Smooth muscle cell (in vitro differentiated cells): ENCODE data around the gene TMEM63C. TPM values are rescaled to one million over a fixed set of nuclear protein-coding genes. Genes with fewer than 3 reads are reported as not detected.

Source experiments
- DNase-seq: peaks from one replicate; lab custom pipeline; 2025; ENCODE audit not compliant: unreplicated experiment; lab: John Stamatoyannopoulos, UW
- H2AFZ ChIP-seq: fragments of 200-600 bp; sonication (generic); 2 replicates; pipeline ENCODE4 v1.6.0; 2016; ENCODE audit warnings: antibody characterized with exemption, low read depth, mild to moderate bottlenecking
- H3F3A ChIP-seq: fragments of 200-600 bp; sonication (generic); 2 replicates; pipeline ENCODE4 v1.6.0; 2017; ENCODE audit warnings: antibody characterized with exemption, low read depth
- H3K27ac ChIP-seq: fragments of 200-600 bp; sonication (generic); 2 replicates; pipeline ENCODE4 v1.5.1; 2016; ENCODE audit warnings: low read depth, mild to moderate bottlenecking
- H3K27me3 ChIP-seq: fragments of 200-600 bp; sonication (generic); 2 replicates; pipeline ENCODE4 v1.6.1; 2016; ENCODE audit warnings: low read depth, mild to moderate bottlenecking
- H3K36me3 ChIP-seq: fragments of 200-600 bp; sonication (generic); 2 replicates; pipeline ENCODE4 v1.5.1; 2016; ENCODE audit warnings: low read depth
- H3K4me1 ChIP-seq: fragments of 200-600 bp; sonication (generic); 2 replicates; pipeline ENCODE4 v1.5.1; 2016; ENCODE audit warnings: low read depth
- H3K4me2 ChIP-seq: fragments of 200-600 bp; sonication (generic); 2 replicates; pipeline ENCODE4 v1.6.0; 2016; ENCODE audit warnings: mild to moderate bottlenecking
- H3K4me3 ChIP-seq: fragments of 200-600 bp; sonication (generic); 2 replicates; pipeline ENCODE4 v1.5.1; 2016; ENCODE audit warnings: mild to moderate bottlenecking
- H3K79me2 ChIP-seq: fragments of 200-600 bp; sonication (generic); 2 replicates; pipeline ENCODE4 v1.6.0; 2016; ENCODE audit warnings: low read depth, mild to moderate bottlenecking
- H3K9ac ChIP-seq: fragments of 200-600 bp; sonication (generic); 2 replicates; pipeline ENCODE4 v1.6.0; 2016; ENCODE audit warnings: low read depth
- H3K9me3 ChIP-seq: fragments of 200-600 bp; sonication (generic); replicated peaks from 2 replicates; pipeline ENCODE4 v1.5.1; 2016; ENCODE audit warnings: low read depth
- H4K20me1 ChIP-seq: fragments of 200-600 bp; sonication (generic); 2 replicates; pipeline ENCODE4 v1.6.0; 2016; ENCODE audit warnings: low read depth
- WGBS: methylation state at CpG from one replicate; pipeline ENCODE4 v1.1.7; 2016; ENCODE audit warnings: low lambda C conversion rate; 5-methylcytosine and 5-hydroxymethylcytosine counted together
- polyA plus RNA-seq: library from polyadenylated mRNA; unstranded; fragments of >200 nt; fragmentation: Nextera tagmentation; extraction: Ambion mirVana; gene quantifications from 2 replicates; pipeline ENCODE4 v1.2.1, GENCODE V29; 2016
- total RNA-seq: library from RNA; depleted of rRNA; stranded (reverse); fragments of >200 nt; gene quantifications from 2 replicates; pipeline ENCODE4 v1.2.3, GENCODE V29; 2014
- TF ChIP-seq, protein P1 (sequence below): fragments of 200-600 bp; sonication (generic); IDR thresholded peaks from 2 replicates; pipeline ENCODE4 v1.5.1; 2017; ENCODE audit warnings: borderline replicate concordance, mild to moderate bottlenecking, antibody characterized with exemption; ENCODE audit not compliant: insufficient read depth, poor library complexity, severe bottlenecking

The TMEM63C gene
- total and polyA plus RNA-seq, 2 experiments from 2014 or later: 4.3 to 7.7 TPM

DNA sequence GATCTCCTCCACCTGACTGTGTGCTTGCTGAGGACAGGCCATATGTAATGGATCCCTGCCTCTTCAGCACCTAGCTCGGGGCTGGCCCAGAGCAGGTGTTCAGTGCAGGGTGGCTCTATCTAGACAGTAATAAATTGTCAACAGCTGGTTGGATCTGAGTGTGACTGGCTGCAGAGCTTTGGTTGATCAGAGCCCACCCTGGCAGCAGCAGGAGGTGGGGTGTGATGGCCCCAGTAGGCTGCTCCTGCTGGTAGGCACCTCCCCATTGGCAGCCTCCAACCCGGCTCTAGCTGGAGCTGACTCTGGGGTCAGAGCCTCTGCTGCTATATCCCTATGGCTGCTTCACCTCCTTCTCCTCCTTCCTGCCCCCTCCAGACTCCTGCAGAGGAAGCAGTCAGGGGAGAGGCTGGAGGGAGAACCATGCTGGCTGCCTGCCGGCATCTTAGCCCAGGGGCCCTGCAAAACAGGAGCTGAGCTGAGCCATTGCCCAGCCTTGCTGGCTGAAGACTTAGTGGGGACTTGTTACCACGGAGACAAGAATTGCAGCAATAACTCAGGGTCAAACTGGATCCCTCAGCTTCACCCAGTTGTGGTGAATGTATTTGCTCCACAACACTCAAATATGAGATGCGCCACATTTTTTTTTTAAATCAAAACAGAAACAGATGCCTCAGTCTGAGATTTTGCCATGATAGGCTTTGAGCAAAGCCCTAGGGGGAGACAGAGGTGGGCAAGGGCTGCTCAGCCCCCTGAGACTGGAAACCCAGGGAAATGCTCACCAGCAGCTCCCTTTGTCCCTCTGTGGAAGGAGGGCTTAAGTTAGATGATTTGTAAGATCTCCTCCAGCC lies 22.2 kb downstream of the TMEM63C start:
- Histone ChIP-seq H4K20me1 (peaks cover 34% of the 10 kb centered on the region), H3K27me3 (no peaks in the 10 kb centered on the region), H3K9ac (no peak overlapping the region), H3K4me1 (no peaks in the 10 kb centered on the region), H3K9me3 (no peaks in the 10 kb centered on the region), H3F3A (no peaks in the 10 kb centered on the region), H3K79me2 (no peaks in the 10 kb centered on the region), H3K4me2 (no peak overlapping the region), H3K27ac (no peak overlapping the region), H3K36me3 (no peaks in the 10 kb centered on the region), H2AFZ (no peak overlapping the region), H3K4me3 (no peak overlapping the region)
- DNase-seq: no peak
- WGBS: 84% methylated on average over 5 of the region's 5 CpGs
- TF ChIP-seq, protein P1, sequence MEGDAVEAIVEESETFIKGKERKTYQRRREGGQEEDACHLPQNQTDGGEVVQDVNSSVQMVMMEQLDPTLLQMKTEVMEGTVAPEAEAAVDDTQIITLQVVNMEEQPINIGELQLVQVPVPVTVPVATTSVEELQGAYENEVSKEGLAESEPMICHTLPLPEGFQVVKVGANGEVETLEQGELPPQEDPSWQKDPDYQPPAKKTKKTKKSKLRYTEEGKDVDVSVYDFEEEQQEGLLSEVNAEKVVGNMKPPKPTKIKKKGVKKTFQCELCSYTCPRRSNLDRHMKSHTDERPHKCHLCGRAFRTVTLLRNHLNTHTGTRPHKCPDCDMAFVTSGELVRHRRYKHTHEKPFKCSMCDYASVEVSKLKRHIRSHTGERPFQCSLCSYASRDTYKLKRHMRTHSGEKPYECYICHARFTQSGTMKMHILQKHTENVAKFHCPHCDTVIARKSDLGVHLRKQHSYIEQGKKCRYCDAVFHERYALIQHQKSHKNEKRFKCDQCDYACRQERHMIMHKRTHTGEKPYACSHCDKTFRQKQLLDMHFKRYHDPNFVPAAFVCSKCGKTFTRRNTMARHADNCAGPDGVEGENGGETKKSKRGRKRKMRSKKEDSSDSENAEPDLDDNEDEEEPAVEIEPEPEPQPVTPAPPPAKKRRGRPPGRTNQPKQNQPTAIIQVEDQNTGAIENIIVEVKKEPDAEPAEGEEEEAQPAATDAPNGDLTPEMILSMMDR: no peak

DNA sequence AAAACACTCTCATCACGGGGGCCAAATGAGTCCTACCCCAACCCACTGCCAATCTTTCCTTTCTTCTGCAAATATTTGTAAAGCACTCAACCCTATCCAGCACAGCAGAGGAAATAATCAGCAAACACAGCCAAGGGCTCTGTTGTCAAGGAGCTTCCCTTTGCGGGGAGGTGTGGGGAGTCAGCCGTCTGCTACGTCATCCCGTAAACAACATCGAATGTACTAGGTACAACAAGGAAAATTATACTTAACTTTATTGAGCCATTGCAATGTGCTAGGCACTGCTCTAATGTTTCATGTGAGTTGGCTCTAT lies 22.8 kb downstream of the TMEM63C start:
- Histone ChIP-seq H3K9ac (no peak overlapping the region), H3K36me3 (no peaks in the 10 kb centered on the region), H3K4me1 (no peaks in the 10 kb centered on the region), H3K4me2 (no peak overlapping the region), H3K27me3 (no peaks in the 10 kb centered on the region), H3K27ac (no peak overlapping the region), H4K20me1 (peaks cover 39% of the 10 kb centered on the region), H3F3A (no peaks in the 10 kb centered on the region), H2AFZ (no peak overlapping the region), H3K79me2 (no peaks in the 10 kb centered on the region), H3K9me3 (no peaks in the 10 kb centered on the region), H3K4me3 (no peak overlapping the region)
- TF ChIP-seq, protein P1: no peak
- no peak for DNase-seq
- 87% methylated on average over 6 of the region's 6 CpGs for WGBS

DNA sequence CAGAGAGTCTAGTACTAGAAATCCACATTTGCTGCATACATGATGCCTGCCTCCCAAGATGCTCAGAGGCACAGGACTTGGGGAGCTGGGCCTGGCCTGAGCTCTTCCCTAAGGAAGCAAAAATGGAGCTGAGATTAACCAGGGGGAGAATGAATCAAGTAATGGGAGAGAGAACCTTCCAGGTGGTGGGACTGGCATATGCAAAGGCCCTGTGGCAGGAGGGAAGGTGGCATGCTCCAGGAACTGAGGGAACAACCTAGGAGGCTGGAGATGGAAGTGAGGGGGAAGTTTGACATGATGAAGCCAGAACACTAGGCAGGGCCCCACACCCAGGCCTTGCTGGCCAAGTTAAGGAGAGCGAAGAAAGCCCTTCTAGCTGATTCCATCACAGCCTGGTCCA lies 23.3 kb downstream of the TMEM63C start:
- no peak for DNase-seq
- Histone ChIP-seq H2AFZ (no peak overlapping the region), H3K4me2 (no peak overlapping the region), H3K27me3 (no peaks in the 10 kb centered on the region), H3F3A (no peaks in the 10 kb centered on the region), H3K4me3 (no peak overlapping the region), H3K36me3 (no peaks in the 10 kb centered on the region), H3K27ac (no peak overlapping the region), H4K20me1 (peaks cover 44% of the 10 kb centered on the region), H3K79me2 (no peaks in the 10 kb centered on the region), H3K9me3 (no peaks in the 10 kb centered on the region), H3K4me1 (no peaks in the 10 kb centered on the region), H3K9ac (no peak overlapping the region)
- TF ChIP-seq, protein P1: no peak
- 100% methylated on average over 1 of the region's 1 CpG for WGBS

DNA sequence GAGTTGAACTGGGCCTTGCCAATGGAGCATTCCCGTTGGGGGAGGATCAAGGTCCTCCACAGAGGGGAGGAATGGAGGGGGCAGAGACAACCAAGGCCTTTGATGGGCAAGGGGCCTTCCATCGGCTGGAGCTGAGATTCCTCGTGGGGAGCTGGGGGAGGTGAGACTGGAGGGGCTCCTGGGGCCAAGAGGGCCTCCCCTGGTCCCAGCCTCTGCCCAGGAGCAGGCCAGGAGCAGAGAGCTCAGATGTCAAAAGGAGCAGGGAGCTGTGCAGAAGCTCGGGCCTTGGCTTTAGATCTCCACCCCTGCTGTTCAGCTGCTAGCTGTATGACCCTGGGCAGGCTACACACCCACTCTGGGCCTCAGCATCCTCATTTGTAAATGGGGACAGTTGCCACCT lies 24.0 kb downstream of the TMEM63C start:
- TF ChIP-seq, protein P1: no peak
- Histone ChIP-seq H4K20me1 (peaks cover 51% of the 10 kb centered on the region), H3K4me3 (no peak overlapping the region), H3K9ac (no peak overlapping the region), H3K9me3 (no peaks in the 10 kb centered on the region), H3K79me2 (no peaks in the 10 kb centered on the region), H3F3A (no peaks in the 10 kb centered on the region), H3K4me2 (no peak overlapping the region), H3K36me3 (no peaks in the 10 kb centered on the region), H2AFZ (no peak overlapping the region), H3K27me3 (no peaks in the 10 kb centered on the region), H3K4me1 (no peaks in the 10 kb centered on the region), H3K27ac (no peak overlapping the region)
- WGBS: 94% methylated on average over 4 of the region's 4 CpGs
- no peak for DNase-seq
